Measurements from ENCODE around the gene PCDHB4. TPM values are rescaled to one million over a fixed set of nuclear protein-coding genes. Genes with fewer than 3 reads are reported as not detected.

The PCDHB4 gene
- total and polyA plus RNA-seq, 3 experiments from 2014 or later: not detected

Other genes starting within 250 kb of the PCDHB4 start
- not detected for gene PCDHA12, start 246.5 kb upstream of the PCDHB4 start, total RNA-seq
- gene PCDHA12, start 246.5 kb upstream of the PCDHB4 start, polyA plus RNA-seq: not detected
- gene PCDHA13, start 239.7 kb upstream of the PCDHB4 start, total RNA-seq: not detected
- not detected for gene PCDHA13, start 239.7 kb upstream of the PCDHB4 start, polyA plus RNA-seq
- not detected for gene PCDHAC1, start 195.5 kb upstream of the PCDHB4 start, total RNA-seq
- not detected for gene PCDHAC1, start 195.5 kb upstream of the PCDHB4 start, polyA plus RNA-seq
- not detected for gene PCDHAC2, start 155.3 kb upstream of the PCDHB4 start, total RNA-seq
- not detected for gene PCDHAC2, start 155.3 kb upstream of the PCDHB4 start, polyA plus RNA-seq
- gene PCDHB1, start 70.4 kb upstream of the PCDHB4 start, total RNA-seq: not detected
- gene PCDHB1, start 70.4 kb upstream of the PCDHB4 start, polyA plus RNA-seq: not detected
- not detected for gene PCDHB2, start 27.2 kb upstream of the PCDHB4 start, total RNA-seq
- gene PCDHB2, start 27.2 kb upstream of the PCDHB4 start, polyA plus RNA-seq: not detected
- gene PCDHB3, start 21.3 kb upstream of the PCDHB4 start, total RNA-seq: not detected
- gene PCDHB3, start 21.3 kb upstream of the PCDHB4 start, polyA plus RNA-seq: not detected
- gene PCDHB5, start 13.4 kb downstream of the PCDHB4 start, total RNA-seq: not detected
- gene PCDHB5, start 13.4 kb downstream of the PCDHB4 start, polyA plus RNA-seq: not detected
- gene PCDHB6, start 28.2 kb downstream of the PCDHB4 start, total RNA-seq: not detected
- gene PCDHB6, start 28.2 kb downstream of the PCDHB4 start, polyA plus RNA-seq: not detected
- not detected for gene PCDHB7, start 50.8 kb downstream of the PCDHB4 start, total RNA-seq
- not detected for gene PCDHB7, start 50.8 kb downstream of the PCDHB4 start, polyA plus RNA-seq
- gene PCDHB8, start 56.0 kb downstream of the PCDHB4 start, total RNA-seq: not detected
- not detected for gene PCDHB8, start 56.0 kb downstream of the PCDHB4 start, polyA plus RNA-seq
- not detected for gene PCDHB16, start 60.6 kb downstream of the PCDHB4 start, total RNA-seq
- not detected for gene PCDHB16, start 60.6 kb downstream of the PCDHB4 start, polyA plus RNA-seq
- not detected for gene PCDHB9, start 65.3 kb downstream of the PCDHB4 start, total RNA-seq
- gene PCDHB9, start 65.3 kb downstream of the PCDHB4 start, polyA plus RNA-seq: not detected
- not detected for gene PCDHB10, start 70.5 kb downstream of the PCDHB4 start, total RNA-seq
- gene PCDHB10, start 70.5 kb downstream of the PCDHB4 start, polyA plus RNA-seq: not detected
- not detected for gene PCDHB11, start 77.8 kb downstream of the PCDHB4 start, total RNA-seq
- gene PCDHB11, start 77.8 kb downstream of the PCDHB4 start, polyA plus RNA-seq: not detected
- not detected for gene PCDHB12, start 86.9 kb downstream of the PCDHB4 start, total RNA-seq
- gene PCDHB12, start 86.9 kb downstream of the PCDHB4 start, polyA plus RNA-seq: not detected
- under 1 TPM in 1 of 2 experiments, not detected in 1; 0.04 TPM for gene PCDHB13, start 92.1 kb downstream of the PCDHB4 start, total RNA-seq
- not detected for gene PCDHB13, start 92.1 kb downstream of the PCDHB4 start, polyA plus RNA-seq
- gene PCDHB14, start 101.5 kb downstream of the PCDHB4 start, total RNA-seq: under 1 TPM in 1 of 2 experiments, not detected in 1; 0.09 TPM
- not detected for gene PCDHB14, start 101.5 kb downstream of the PCDHB4 start, polyA plus RNA-seq
- not detected for gene PCDHB15, start 123.6 kb downstream of the PCDHB4 start, total RNA-seq
- not detected for gene PCDHB15, start 123.6 kb downstream of the PCDHB4 start, polyA plus RNA-seq
- under 1 TPM; 0.31 to 0.35 TPM for gene SLC25A2, start 182.2 kb downstream of the PCDHB4 start, total RNA-seq
- not detected for gene SLC25A2, start 182.2 kb downstream of the PCDHB4 start, polyA plus RNA-seq
- 10 to 100 TPM; 70.9 to 72.2 TPM for gene TAF7, start 199.0 kb downstream of the PCDHB4 start, total RNA-seq
- 196 TPM for gene TAF7, start 199.0 kb downstream of the PCDHB4 start, polyA plus RNA-seq
- under 1 TPM; 0.07 to 0.09 TPM for gene PCDHGA1, start 208.7 kb downstream of the PCDHB4 start, total RNA-seq
- not detected for gene PCDHGA1, start 208.7 kb downstream of the PCDHB4 start, polyA plus RNA-seq
- under 1 TPM in 1 of 2 experiments, not detected in 1; 0.07 TPM for gene PCDHGA2, start 216.9 kb downstream of the PCDHB4 start, total RNA-seq
- gene PCDHGA2, start 216.9 kb downstream of the PCDHB4 start, polyA plus RNA-seq: not detected
- not detected for gene PCDHGA3, start 222.0 kb downstream of the PCDHB4 start, total RNA-seq
- not detected for gene PCDHGA3, start 222.0 kb downstream of the PCDHB4 start, polyA plus RNA-seq
- gene PCDHGB1, start 228.3 kb downstream of the PCDHB4 start, total RNA-seq: not detected
- gene PCDHGB1, start 228.3 kb downstream of the PCDHB4 start, polyA plus RNA-seq: not detected
- gene PCDHGA4, start 233.2 kb downstream of the PCDHB4 start, total RNA-seq: under 1 TPM; 0.09 to 0.16 TPM
- gene PCDHGA4, start 233.2 kb downstream of the PCDHB4 start, polyA plus RNA-seq: not detected
- under 1 TPM; 0.33 to 0.40 TPM for gene PCDHGB2, start 238.2 kb downstream of the PCDHB4 start, total RNA-seq
- gene PCDHGB2, start 238.2 kb downstream of the PCDHB4 start, polyA plus RNA-seq: 0.09 TPM
- gene PCDHGA5, start 242.3 kb downstream of the PCDHB4 start, total RNA-seq: under 1 TPM; 0.09 to 0.11 TPM
- not detected for gene PCDHGA5, start 242.3 kb downstream of the PCDHB4 start, polyA plus RNA-seq
- gene PCDHGB3, start 248.4 kb downstream of the PCDHB4 start, total RNA-seq: under 1 TPM; 0.18 to 0.28 TPM
- gene PCDHGB3, start 248.4 kb downstream of the PCDHB4 start, polyA plus RNA-seq: not detected

All from CD8-positive, alpha-beta memory T cell (primary cell).